GM12865 (cell line): ENCODE data around the gene PCDH9.
"Not testable (repeated sequence)": the region's sequence is repeated elsewhere in the genome, so short reads cannot be mapped to it uniquely, and the experiment has no call there.

Experiments used
- DNase-seq: peaks from one replicate; pipeline ENCODE4 v3.0.0; 2010; ENCODE audit warnings: low read depth
- H3K4me3 ChIP-seq: 2 replicates; pipeline ENCODE4 v1.5.1; 2011; ENCODE audit warnings: mild to moderate bottlenecking, low read depth, low read length, control low read depth
- CTCF ChIP-seq: IDR thresholded peaks from 2 replicates; pipeline ENCODE4 v1.5.1; 2011; ENCODE audit warnings: low read length, control low read depth, low read depth, inconsistent platforms; ENCODE audit not compliant: insufficient read depth; ENCODE audit errors: missing control alignments

PCDH9 gene

DNA sequence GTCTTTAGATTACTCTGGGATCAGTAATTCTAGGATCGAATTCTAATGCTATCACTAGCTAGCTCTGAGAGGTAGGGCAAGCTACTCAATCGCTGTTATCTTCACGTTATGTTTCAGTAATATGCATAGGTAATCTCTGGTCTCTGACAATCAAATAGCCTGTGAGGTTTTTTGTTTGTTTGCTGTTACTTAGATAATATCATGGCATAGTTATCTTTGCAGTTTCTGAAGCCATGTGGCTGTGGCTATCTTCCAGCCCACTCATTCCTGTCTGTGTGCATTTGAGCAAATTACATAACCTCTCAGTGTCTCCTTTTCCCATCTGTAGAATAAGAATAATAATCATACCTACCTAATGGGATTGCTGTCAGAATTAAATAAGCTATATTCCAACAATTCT lies 330.2 kb downstream of the PCDH9 start:
- DNase-seq = no peak
- TF ChIP-seq CTCF = no peak
- H3K4me3 ChIP-seq = no peak overlapping the region

- H3K4me3 ChIP-seq = no peak overlapping the region
- no peak for TF ChIP-seq CTCF
- DNase-seq = no peak
Measured at GRCh38 chr13:66896933-66897332, 333.2 kb downstream of the PCDH9 start.

GRCh38 chr13:66895780-66896179 lies 334.4 kb downstream of the PCDH9 start:
- no peak overlapping the region for H3K4me3 ChIP-seq
- no peak for DNase-seq
- TF ChIP-seq CTCF = no peak

DNA sequence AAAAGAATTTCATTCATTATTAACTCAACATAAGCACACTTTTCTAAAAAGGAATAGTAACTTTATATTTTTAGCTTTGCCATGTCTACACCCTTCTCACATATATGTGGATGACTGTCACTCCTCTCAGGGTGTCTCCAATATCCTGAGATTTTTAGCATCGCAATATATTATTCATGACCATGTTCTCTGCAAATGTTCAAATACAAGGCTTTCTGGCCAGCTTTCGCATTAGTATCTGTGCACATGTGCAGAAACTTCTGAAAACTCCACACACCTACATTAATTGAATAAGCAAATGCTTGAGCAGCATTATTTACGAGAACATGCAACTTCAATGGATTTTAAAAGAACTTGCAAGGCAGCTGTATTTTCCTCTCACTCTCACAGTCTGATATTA lies 334.8 kb downstream of the PCDH9 start:
- TF ChIP-seq CTCF = no peak

DNA sequence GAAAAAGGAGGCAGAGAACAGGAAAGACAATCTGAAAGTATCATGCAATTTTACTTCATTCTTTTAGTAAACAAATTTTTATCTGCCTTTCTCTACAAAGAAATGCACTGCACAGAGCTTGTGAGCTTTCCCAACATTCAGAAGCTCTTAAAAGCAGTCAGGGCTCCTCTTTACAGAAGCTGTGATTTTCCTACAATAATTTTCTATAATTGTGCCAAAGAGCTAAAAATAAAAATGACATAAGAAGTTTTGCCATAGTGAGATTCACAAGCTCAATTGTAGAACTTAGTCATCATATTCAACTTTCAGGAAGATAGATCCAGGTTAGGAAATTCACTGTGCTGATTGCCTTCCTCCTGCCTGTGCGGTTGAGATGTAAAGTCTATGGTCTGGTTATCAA lies 341.4 kb downstream of the PCDH9 start:
- no peak for DNase-seq
- TF ChIP-seq CTCF = no peak
- H3K4me3 ChIP-seq = no peak overlapping the region

More for the DNA sequence above, 334.8 kb downstream of the PCDH9 start:
- no peak overlapping the region for H3K4me3 ChIP-seq
- no peak for DNase-seq

DNA sequence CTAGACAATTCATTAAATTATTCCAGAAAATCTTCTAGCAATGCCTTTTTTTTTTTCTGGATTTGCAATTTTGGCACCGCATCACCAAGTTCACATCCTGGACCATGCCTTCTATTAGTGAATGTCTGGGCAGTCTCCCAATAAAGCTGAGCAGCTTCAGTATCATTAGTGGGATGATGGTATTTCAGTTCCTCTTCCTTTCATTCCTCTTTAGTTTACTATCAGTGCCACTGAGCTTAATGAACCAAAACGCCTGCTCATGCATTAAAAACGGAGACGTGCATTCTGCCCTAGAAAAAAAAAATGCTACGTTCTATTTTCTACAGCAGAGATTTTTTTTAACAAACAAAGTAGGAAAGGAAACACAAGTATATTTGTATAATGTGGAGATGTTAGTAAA lies 343.0 kb downstream of the PCDH9 start:
- DNase-seq = no peak
- no peak for TF ChIP-seq CTCF
- H3K4me3 ChIP-seq = no peak overlapping the region

DNA sequence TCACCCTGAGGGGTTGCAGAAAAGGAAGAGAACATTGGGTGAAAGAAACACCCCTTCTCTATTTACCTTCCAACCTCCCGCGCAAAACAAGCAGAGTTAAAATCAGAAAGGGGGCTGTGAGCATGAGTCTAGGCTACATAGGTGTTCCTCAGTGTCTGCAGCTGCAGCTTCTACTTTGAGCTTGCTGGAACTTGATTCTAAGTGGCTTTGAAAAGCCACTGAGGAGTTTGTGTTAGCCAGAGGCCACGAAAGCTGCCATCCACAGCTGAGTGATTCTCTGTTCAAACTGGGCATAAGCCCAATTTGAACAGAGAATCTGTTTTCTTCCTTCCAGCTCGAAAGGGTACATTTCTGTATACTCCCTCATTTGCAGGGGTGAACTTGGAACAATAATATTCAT lies 343.9 kb downstream of the PCDH9 start:
- TF ChIP-seq CTCF = no peak
- no peak overlapping the region for H3K4me3 ChIP-seq
- DNase-seq = no peak

- H3K4me3 ChIP-seq, DNase-seq: not testable (repeated sequence)
Measured at GRCh38 chr13:66881170-66881569, 349.0 kb downstream of the PCDH9 start.
